Myocyte (in vitro differentiated cells): ENCODE results near the gene PRLR. TPM values are rescaled to one million over a fixed set of nuclear protein-coding genes. Genes with fewer than 3 reads are reported as not detected.
A peak's percentile ranks its signal among the peaks of the same experiment; 100 is the strongest.
"Not testable (repeated sequence)": the region's sequence is repeated elsewhere in the genome, so short reads cannot be mapped to it uniquely, and the experiment has no call there.

ENCODE experiments used
- DNase-seq: peaks from one replicate; pipeline ENCODE4 v3.0.0-alpha.2; 2012; ENCODE audit warnings: low read depth
- total RNA-seq: library from RNA; depleted of rRNA; stranded (reverse); fragments of >200 nt; gene quantifications from 2 replicates; pipeline ENCODE4 v1.2.3, GENCODE V29; 2014

The PRLR gene
- total RNA-seq, 1 donor from 2014 or later: not detected

DNA sequence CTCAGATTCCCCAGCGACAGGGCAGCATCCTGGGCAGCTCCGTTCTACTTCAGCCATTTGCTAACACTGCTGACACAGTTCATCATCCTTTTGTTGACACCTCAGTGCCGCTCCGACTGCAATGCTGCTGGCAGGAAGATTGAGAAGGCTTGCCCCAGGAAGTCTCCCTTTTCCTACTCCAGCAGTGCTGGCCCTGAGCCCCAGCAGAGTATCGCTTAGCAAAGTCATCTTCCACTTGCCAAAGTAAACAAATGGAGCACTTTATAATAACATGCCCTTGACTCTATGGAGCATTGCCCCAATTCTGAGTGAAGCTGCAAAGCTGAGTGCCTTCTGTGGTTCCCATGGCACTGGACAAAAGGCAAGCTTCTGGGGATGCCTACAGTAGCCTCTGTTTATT lies 32.2 kb downstream of the PRLR start:
- peak; percentile 26 for DNase-seq

DNA sequence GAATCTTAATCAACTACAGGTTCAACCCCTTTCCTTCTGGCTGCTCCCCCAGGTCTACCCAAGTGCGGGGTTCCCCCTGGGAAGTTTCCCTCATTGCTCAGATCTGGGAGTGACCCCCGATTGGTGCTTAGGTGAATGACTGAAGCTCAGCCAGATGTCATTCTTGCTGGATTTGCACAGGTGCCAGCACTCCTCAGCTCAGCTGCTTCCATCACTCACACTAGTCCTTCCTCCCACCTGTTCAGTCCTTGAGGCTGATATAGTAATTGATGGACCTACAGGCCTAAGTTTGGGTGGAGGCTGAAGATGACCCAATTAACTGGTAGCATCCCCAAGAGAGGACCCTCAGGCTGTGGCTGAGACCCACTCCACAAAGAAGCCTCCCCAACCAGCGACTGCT lies 32.9 kb downstream of the PRLR start:
- peak; percentile 24 for DNase-seq

DNA sequence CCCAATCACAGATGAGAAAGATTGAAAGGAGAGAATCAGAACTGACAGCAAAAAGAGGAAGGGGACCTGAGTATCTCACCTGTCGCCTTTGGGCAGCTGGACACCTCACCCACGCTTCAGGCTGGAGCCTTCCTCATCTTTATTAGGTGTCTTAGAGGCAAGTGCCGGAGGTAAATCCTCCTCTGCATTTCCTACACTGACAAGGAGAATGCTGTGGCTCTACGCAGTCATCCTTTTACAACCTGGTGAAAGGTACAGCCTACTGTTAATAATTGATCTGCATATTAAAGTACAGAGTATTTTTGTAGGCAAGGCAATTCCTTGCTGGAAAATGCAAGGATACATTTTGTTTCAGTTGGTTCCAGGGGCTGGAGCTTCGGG lies 34.8 kb downstream of the PRLR start:
- DNase-seq: no peak

DNA sequence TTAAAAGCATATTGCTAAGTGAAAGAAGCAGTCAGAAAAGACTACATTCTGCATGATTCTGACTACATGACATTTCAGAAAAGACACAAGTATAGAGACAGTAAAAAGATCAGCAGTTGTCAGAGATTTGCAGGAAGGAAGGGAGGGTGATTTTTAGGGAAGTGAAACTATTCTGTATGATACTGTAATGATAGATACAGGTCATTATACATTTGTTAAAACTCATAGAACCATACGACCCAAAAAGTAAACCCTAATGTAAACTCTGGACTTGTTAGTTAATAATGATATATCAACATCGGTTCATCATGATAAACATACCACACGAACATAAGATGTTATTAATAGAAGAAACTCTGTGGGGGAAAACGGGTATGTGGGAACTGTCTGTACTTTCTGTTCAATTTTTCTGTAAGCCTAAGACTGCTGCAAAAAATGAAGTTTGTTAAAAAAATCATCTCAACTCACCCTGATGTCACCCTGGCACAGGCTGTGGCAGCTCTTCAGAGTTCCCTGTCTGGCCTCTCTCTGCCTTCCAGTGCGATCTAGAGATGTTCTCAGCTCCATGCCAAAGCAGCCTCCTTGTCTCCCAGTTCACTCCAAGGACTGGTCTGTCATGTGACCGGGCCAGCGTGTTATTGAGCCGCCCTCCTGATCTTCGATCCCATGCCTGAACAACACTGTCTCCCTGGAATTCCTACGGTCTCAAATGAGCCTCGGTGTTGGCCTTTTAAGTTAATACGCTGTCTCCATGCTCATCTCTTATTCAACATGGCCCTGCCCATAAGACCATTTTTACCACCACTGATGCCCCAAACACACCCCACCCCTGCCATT lies 35.4 kb downstream of the PRLR start:
- no peak for DNase-seq

DNA sequence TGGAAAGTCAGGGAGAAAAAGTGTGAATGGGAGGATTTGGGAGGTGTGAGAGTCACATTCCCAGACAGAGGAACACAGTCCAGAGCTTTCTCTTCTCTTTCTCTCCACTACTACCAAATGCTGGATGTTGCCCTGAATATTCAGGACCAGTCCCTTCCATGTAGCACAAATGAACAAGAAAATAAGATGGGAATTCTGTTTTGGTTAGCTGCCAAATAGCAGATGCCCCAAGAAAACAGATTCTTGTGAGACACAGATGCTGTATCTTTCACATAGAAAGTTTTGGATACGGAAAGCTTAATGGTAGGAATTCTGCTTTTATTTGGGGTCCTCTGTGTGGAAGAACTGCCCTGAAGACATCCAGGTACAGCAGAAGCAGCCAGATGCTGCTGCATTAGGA lies 37.8 kb downstream of the PRLR start:
- no peak for DNase-seq

DNA sequence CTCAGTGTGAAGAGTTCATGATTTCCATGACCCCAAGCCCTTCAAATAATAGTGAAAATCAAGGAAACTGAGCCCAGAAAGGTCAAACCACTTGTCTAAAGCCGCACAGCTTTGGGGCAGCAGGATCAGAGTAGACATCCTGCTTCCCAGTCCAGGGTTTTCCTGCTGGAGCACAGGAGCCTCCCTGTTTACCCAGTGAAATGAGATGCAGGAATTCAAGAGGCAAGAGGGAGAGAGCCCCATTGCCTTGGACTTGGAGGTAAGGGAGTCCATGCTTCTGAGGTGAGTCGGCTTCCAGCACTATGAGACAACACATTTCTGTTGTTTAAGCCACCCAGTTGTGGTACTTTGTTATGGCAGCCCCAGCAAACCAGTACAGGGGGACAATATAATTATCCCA lies 40.5 kb downstream of the PRLR start:
- DNase-seq: not testable (repeated sequence)

DNA sequence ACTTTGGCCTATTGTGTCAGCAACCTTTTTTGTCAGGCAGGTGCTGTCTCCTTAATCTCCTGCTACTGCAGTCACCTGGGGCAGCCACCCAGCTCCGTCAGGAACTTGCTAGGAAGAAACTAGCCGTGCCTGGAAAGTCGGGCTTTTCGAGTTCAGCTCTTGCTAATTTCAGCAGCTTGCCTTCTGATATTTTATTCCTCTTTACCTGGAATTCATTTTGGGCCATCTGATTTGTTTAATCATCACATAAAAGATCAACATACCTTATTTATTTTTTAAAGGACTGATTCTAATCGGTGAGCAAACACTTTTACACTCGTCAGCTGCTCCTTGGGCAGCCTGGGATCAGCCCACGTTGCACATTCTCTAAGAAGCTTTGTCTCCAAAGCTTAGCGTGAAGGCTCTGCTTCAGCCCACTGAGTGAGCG lies 42.2 kb downstream of the PRLR start:
- no peak for DNase-seq

DNA sequence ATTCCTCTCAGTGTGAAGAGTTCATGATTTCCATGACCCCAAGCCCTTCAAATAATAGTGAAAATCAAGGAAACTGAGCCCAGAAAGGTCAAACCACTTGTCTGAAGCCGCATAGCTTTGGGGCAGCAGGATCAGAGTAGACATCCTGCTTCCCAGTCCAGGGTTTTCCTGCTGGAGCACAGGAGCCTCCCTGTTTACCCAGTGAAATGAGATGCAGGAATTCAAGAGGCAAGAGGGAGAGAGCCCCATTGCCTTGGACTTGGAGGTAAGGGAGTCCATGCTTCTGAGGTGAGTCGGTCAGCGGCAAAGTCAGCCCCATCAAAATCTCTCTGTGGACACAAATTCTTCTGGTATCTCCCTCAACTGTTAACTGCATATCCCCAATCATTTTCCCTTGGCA lies 42.7 kb downstream of the PRLR start:
- DNase-seq: not testable (repeated sequence)

DNA sequence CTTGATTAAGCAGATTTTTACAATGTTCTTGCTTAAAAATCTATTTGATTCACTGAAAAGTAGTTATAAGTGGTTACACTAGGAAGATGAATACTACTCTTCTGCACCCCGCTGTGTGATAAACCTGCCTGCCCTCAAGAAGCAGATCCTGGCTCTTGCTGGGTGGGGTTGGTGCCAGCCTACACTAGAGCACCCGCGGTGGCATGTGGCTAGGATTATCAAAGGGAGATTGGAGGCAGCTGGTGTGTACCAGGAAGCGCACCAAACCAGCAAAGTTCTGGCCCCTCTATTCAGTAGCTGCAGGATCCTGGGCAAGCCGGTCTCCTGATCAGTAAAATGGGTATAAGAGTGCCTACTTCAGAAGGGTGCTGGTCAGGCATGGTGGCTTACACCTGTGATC lies 43.5 kb downstream of the PRLR start:
- no peak for DNase-seq

DNA sequence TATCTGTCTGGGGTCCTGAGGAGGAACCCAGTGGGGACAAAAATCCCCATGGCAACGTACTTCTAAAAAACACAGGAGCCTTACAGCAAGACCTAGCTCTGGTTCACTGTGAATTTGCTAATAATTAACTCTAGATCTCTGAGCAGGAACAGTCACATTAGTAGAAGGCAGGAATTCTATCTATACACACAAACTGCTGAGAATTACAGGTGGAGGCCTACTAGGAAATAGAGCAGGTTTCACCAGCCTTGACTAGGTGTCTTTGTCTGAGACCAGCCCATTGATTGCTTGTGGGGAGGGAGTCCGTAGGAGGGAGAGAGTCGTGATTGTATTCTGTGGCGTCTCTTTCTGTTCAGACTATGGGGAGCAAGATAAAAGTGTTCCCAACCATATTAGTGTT lies 44.8 kb downstream of the PRLR start:
- DNase-seq: no peak

DNA sequence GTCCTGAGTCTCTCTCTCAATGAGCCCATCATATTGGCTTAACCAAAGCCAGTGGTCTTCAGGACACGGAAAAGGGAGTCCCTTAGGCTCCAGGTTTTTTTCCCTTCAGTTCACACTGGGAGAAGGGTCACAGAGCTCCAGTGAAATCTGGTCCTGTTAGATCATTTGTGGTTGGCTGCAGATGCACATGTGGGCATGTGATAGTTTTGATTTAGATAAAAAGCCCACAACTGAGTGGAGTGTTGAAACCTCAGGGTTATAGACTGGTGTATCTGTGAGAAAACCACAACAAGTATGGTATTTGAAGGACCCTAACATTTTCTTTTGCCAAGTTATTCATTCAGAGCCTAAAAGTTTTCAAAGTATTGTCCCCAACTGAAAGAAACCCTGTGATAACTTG lies 46.7 kb downstream of the PRLR start:
- no peak for DNase-seq

DNA sequence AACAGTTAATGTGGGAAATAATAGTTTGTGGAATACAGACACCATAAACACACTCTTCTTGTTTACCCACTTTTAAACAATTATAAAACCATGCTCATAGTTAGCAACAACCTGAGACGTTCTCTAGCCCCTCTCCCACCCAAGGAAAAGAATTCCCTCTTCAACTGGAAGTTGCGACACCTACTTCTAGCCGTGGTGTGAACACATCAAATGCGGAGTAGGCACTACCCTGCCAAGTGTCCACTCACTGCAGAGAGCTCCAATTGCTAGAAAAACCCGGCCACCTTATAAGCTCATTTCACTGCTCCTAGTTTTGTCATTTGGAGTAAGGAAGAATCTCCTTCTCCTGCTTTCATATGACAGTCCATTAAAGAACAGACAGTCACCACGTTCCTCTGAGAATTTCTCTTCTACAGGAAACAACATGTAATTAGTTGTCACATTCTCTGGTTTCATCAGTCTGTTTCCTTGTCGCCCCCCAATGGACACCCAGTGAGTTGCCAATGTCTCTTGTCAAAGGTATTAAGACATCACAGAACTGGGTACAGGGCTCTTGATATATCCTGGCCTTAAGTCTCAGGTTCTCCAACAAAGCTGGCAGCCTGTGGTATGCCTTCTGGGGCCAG lies 47.3 kb downstream of the PRLR start:
- peak; percentile 59 for DNase-seq

DNA sequence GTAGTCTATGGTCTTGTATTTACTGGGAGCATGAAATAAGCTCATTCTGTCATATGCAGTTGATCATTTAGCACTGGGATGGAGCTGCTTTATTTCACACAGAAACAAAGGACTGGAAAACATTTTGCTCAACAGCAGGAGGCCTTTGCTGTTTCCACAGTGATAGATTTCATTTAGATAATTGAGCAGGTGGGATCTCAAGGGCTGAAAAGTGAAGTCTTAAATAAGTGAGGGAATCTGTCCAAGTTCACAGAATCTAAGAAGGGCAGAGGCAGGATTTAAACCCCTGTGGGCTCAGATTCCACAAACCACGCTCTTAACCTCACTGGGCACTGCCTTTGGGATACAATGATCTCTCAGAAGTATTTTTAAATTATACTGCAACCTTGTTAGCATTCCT lies 47.8 kb downstream of the PRLR start:
- DNase-seq: peak; percentile 53

DNA sequence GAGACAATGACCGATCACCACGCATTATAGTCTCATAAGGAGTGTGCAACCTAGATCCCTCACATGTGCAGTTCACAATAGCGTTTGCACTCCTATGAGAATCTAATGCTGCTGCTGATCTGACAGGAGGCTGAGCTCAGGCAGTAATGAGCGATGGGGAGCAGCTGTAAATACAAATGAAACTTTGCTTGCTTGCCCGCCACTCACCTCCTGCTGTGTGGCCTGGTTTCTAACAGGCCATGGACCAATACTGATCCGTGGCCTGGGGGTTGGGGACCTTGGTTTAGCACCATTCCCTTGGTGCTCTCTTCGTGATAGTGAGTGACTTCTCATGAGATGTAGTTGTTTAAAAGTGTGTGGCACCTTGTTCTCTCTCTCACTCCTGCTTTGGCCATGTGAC lies 50.2 kb downstream of the PRLR start:
- peak; percentile 28 for DNase-seq

DNA sequence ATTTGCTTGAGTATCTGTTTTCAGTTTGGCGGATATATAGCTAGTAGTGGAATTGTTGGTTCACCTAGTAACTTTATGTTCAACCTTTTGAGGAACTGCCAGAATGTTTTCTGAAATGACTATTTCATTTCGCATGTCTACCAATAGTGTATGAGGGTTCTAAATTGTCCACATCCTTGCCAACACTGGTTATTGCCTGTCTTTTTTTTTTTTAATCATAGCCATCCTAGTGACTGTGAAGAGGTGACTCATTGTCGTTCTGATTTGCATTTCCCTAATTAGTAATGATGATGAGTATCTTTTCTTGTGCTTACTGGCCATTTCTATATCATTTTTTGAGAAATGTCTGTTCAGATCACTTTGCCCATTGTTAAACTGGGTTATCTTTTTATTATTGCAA lies 52.5 kb downstream of the PRLR start:
- DNase-seq: no peak

DNA sequence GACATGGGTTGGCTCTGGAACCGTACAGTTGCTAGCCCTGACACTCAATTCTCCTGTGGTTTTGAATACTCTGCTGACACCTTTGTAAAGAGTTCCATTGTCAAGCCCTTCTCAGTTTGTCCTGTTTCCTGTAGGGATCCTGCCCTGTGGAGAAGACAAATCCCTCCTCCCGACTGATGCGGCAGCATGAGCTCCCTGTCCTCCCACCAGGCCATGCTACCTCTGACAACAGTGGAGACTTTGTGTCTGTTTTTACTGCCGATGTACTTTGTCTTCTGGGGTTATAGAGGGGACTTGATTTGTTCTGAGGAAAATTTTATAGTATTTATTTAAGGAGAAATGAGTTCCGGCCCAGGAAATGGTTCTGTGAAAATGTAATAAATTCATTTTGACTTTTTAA lies 57.8 kb downstream of the PRLR start:
- no peak for DNase-seq

DNA sequence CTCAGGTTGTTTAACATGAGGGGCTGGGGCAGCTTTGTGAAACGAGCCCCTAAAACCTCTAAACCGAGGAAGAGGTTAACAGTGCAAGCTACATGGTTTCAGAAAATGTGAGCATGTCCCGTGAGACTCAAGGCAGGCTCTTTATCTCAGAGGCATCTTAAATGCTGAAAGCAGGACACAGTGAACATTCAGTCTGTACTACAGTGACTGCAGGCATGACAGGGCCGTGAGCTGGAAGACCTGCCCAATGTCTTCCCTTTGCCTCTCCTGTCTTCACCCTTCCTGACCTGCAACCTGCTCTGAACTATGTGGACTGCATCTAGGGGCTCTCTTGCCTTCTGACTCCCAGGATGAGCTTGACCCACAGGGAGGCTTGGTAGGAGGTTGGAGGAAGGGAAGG lies 58.3 kb downstream of the PRLR start:
- no peak for DNase-seq

DNA sequence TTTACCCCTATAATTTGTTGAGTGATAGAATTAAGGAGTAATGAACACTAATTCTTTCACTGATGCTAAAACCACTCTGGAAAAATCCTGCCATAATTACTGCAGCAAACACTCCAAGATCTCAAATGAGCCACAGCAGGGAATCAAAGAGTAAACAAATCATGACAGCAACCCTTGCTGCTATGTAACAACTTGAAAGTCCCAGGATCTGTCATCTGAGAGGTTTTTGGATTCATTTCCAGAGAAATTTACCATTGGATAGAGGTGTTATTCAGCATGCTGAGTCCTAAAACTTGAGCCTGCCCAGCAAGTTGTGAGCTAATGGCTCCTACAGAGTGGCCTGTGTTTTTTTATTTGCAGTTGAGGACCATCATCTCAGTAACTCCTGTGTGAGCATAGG lies 59.2 kb downstream of the PRLR start:
- no peak for DNase-seq

DNA sequence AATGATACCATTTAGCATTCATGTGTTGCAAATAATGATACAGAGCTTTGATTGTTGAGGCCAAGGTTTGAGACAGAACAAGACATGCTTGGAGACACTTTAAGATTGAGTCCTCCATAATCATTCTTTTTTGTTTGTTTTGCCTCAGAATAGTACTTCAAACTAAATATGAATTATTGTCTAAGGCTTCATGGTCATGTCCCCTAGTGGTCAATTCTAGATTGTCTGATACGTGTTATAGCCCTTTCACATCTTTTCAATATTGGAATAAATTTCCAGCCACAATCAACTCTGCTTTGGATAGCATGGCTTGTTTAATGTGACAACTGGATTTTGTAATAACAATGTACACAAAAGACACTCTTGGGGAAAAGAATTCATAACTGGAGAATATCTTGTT lies 64.2 kb downstream of the PRLR start:
- DNase-seq: no peak

DNA sequence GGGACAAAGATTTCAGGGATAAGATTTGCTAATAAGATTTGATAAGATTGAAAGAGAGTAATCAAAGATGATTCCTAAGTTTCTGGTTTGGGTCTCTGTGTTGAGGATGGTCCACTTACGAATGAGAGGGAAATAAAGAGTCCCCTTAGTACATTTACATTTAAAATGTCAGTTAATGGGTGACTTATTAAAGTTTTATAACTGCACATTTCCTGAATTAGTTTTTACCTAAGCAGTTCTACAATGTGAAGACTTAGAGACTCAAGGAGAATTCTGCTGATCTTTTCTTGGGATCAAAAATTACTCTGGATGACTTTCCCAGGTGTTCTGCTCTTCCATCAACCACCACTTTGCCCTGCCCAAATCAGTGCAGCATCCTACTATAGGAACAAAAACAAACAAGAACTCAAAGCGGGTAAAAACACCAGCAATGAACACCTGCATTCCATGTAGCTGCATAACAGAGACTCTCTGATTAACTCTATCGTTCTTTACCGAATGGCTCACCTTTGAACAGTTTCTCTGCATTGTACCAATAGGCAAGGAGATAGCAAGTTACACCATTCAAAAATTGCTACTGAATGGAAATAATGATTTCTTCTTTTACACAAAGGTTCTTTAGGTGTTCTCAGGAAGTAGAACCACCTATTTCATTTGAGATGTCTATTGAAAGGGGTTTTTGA lies 65.3 kb downstream of the PRLR start:
- DNase-seq: no peak

DNA sequence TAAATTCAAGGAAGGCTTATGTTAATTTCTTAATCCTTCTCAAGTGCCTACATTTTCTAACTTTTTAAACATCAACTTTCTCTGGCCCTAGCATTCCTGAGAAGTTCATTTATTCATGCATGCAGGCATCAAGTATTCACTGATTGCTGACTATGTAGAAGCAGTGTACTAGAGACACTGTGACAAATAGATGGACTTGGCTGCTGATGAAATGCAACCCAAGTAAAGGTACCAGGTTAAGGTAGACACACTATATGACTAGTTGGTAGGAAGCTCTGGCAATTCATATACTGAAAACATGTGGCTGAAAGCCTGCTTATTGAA lies 66.6 kb downstream of the PRLR start:
- DNase-seq: no peak

DNA sequence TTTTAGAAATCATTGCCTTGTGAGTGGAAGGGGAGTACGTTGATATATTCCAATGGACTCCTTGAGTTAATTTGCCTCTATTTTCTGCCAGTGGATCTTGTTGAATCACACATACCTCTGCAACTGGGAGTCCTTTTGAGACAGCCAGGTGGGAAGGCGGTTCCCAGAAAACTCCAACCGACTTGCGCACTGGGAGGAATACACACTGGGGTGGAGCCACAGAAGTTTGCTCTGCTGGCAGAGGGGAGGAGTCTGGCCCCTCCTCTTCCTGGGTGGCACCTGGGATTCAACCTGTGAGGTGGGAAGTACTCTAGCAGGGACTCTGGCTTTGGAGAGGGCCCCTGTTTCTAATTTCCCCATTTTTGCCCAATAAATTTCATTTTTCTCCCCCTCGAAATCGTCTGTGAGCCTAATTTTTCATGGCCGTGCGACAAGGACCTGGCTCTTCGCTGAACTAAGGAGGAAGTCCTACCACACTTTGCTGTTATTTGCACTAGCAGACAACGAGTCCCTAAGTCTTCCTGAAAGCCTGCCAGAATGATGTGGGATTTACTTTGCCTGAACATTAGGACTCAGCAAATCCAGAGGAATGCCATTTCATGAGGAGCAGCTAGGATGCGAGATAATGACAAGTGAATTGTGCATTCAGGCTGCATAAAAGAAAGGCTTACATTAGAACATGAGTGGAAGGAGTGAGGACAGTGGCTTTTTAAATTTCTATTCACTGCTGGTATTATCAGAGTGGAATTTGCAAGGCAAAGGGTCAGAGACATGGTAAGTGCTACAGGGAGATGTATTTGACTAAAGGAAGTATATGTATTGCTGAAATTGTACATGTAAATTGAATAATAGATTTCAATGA lies 67.2 kb downstream of the PRLR start:
- DNase-seq: no peak
